HG02970 (cell line): Measurements from ENCODE around the gene PRDM10.

Experiments
- ATAC-seq: cut with Tn5 transposase; IDR thresholded peaks from one replicate; pipeline ENCODE4 v1.9.1; 2021; ENCODE audit warnings: mild to moderate bottlenecking, moderate library complexity, moderate number of reproducible peaks; ENCODE audit not compliant: unreplicated experiment, low FRiP score

The PRDM10 gene

DNA sequence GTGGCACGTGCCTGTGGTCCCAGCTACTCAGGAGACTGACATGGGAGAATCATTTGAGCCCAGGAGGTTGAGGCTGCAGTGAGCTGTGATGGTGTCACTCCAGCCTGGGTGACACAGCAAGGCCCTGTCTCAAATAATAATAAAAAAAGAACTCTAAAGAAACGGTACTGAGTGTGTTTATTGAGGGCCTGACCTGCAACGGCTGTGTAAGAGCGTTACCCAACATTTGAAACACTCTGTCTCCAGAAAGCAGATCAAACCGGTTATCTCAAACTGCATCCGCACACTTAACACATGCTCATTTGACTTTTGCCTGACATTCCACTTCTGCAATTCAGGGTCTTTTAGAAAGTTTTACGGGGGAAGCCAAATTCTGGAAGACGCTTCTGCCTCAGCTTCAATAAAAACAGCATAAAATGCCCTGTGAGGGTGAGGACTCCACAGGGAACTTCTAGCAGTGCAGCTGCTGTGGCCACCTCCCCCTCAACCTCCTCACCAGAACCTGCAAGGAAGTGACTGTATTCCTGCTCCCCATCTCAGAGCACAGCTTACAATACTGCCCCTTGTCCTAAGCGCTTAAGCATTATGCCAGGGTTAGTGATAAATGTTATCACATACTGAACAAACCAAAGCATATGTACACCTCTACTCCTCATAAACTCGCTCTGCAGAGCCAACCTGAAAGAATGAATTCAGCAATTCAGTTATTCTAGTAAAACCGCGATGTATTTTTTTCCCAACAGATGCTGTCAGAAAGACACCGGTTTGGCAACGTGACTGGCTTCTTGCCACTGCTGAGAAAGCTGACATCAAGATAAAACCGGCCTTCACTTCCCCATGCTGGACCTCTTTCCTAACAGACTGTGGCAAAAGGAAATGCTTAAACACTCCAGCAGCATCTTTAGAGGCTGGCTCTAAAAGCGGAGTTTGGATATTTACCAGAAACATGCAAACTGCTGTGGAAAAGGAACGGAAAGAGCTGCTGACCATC, 52.2 kb downstream of the PRDM10 start:
- no peak for ATAC-seq

DNA sequence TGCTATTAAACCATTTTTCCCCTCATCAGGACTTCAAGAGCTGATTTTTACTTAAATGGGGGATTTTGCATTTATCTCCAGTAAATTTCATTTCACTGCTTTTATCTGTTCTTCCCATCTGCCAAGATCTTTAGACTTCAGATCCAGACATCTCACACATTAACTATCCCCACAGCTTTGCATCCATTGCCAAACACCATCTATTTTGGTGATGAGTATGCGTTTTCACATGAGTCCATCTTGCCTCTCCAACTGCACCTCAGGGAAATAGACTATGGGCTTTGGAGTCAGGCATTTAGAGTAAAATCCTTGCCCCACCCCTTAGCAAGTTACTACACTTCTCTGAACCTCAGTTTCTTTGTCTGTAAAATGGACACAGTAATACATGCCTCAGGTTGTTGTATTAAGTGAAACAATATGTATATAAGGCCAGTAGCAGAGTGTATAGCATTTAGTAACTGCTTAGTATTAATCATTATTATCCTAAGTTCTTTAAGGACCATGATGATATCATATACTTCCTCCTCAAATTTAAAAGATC, 53.6 kb downstream of the PRDM10 start:
- ATAC-seq: no peak

DNA sequence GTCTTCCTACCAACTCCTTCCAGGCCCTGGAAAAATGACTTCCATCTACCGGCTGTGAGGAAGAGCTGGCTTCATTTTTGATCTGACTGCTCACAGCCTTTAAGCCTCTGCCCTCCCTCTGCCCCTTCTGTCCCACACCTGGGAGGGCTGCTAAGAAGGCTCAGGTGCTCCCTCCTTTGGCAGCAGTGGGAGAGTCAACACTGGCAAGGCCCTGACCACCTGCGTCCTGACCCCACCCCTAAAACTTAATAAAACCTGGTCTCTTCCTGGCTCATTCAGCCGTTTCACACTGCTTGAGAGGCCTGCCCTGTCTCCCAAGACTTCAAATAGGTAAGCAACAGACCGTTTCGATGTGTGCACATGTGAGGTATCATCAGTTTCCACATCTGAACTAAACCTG, 55.2 kb downstream of the PRDM10 start:
- ATAC-seq: no peak

DNA sequence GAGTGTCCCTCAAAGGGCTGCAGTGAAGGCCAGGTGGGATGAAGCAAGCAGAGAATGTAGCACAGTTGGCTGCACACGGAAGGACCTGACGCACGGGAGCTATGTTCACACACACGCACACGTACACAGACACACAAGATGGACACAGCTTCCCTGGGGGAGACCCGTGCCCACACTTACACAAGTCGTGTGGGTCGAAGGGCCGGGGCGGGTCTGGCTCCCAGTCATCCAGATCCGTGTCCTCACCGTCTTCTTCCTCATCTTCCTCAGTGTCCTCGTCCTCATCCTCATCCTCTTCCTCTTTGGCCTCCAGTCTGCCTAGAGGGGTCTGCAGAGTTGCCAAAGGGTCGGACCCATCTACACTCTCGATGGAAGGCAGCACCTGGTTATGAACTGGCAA, 55.7 kb downstream of the PRDM10 start:
- ATAC-seq: no peak

DNA sequence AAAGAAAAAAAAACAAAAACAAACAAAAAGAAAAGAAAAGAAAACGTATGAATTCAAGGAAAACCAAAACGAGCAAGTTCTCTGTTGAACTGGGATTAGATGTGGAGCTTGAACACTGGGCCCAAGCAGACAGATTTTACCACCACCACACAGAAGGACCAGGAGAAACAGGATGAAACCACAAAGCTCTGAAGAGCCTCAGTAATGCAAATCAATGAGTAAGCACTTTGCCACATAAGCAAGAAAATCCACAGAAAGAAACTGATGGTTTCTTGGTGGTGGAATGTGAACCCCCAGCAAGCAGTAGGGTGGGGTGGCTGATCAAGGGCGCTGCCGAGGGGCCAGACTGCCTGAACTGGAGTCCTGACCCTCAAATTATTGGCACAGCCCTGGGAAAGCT, 56.4 kb downstream of the PRDM10 start:
- no peak for ATAC-seq

DNA sequence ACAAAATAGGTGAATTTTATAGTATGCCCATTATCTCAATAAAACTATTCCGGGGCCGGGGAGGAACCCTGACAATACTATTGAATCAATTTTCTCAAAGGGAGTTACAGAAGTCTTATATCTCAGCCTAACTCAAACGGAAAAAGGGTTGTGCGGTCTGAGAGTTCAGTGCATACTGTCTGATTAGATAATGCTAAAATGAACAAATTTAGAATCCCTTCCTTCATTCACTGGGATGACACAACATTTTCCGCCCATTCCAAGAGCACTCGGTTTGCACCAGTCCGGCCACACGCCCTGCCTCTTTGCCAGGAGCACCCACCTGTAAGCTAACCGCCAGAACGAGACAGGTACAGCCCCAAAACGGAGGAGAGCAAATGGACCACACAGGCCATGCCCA, 57.3 kb downstream of the PRDM10 start:
- no peak for ATAC-seq

DNA sequence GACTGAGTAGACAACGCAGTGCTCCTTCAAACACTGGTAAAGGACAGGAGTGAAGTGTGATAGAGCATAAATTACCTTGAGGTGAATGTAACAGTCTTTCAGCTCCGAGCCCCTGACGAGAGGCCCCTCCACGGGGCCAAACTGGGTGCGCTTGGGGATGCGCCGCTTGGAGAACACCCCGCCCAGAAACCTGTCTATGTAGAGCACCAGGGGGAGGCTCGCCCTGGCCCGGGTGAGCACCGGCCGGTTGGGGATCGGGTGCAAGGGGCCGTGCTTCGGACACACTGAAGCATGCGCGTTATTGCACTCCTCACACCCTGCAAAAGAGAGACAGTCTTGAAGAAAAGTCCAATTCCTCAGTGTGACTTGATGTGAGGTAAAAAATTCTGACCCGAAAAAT, 57.9 kb downstream of the PRDM10 start:
- no peak for ATAC-seq

DNA sequence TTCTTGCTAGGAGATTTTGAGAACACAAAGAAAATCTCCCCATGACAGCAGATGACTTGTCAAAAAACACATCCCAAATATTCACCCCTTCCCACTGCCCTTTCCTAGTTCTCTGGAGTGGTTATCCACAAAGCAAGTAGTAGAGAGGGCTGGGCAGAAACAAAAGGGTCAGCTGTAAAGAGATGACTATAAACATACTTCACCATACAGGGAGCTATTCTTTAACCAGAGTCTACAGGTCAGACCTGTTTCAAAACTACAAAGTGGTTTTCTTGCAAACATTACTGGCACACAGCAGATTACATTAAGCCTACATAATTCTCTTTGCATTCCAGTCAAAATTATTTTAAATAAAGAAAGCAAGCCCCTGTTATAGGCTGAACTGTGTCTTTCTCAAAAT, 59.6 kb downstream of the PRDM10 start:
- ATAC-seq: no peak

DNA sequence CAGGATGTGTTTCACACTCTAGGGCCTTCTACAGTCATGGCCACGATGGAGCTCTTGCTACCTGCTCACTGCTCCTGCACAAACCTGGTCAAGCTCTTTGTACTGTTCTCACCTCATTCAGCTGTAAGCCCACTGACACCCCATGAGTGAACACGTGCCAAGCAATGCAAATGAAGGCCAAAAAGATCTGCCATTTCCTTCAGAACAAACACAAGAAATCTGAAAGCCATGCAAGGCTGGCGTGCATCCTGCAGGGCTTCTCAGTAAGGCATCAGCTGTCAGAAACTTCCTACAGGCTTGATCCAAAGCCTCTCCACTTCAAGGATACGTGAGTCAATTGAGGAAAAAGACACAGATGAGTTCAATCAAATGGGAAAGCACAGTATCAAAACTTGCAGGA, 63.1 kb downstream of the PRDM10 start:
- ATAC-seq: no peak

DNA sequence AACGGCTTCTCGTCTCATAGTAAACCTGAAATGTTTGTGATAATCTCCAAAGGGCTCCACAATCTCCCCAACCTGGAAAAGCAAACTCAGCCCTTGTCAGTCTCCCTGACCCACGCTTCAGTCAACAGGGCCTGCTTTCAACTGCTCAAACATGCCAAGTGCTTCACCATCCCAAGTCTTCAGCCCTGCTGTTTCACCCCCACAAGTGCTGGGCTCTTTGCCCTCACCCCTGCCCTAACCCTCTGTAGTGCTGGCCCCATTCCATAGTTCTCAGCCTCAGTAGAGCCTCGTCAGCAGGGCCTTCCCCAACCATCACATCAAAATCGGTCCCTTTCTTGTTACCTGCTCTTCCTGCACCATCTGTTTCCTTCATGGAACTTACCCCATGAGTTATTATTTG, 63.9 kb downstream of the PRDM10 start:
- ATAC-seq: no peak

DNA sequence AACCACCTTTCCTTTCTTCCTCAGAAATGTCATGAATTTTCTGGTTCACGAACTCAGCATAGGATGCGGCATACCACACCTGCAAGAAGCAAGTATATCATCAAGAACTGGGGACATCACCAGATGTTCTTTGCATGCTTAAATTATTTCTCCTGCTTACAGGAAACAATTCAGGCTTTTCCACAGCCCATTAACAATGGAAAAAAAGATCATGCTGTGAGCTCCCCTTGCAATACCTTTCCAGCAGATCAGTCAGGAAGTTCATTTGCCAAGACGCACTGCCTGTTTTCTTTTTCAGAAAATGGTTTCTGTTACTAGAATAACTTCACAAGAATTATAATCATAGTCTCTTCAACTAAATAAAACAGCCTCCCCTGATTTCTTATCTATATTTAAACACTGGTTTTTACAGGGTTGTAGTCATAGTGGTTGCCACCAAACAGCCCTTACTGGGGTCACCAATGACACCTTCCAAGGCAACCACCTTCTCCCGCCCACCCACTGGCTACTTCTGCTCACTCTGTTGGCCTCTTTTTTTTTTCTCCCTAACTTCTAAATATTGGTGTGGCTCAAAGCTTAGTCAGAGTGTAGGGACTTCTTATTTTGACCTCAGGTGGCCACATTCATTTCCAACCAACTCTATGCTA, 64.9 kb downstream of the PRDM10 start:
- no peak for ATAC-seq

DNA sequence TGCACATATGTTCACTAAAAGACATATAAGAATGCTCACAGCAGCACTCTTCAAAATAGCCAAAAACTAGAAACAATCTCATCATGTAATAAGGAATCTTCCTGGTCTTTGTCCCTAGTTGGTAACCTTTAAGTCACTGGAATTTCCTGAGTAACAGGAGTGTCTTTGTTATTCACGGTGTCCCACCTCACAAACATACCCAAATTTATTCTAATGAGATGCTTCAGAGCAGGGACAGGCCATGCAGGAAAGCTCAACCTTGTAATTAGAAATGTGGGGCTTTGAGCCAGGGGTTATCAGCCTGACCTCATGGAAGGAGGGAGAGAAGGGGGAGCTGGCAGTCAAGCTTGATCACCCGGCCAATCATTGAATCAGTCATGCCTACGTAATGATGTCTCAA, 66.9 kb downstream of the PRDM10 start:
- no peak for ATAC-seq

DNA sequence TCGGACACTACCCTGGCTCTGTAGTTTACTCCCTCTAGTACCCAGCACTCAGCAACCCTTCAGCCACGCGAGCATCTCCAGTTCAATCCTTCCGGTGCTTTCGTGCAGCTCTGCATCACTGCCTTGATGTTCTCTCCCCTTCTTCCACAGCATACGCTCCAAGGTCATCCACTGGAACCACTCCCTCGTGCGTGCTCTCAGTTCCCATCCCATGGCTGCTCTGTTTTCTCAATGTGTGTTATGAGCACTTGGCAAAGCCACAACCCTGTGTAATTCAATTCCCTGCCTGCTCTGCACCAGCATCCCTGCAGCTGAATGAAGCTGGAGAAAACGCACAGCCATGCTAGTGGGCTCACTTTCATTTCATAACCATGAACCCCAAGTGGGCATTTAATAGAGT, 68.7 kb downstream of the PRDM10 start:
- ATAC-seq: no peak

DNA sequence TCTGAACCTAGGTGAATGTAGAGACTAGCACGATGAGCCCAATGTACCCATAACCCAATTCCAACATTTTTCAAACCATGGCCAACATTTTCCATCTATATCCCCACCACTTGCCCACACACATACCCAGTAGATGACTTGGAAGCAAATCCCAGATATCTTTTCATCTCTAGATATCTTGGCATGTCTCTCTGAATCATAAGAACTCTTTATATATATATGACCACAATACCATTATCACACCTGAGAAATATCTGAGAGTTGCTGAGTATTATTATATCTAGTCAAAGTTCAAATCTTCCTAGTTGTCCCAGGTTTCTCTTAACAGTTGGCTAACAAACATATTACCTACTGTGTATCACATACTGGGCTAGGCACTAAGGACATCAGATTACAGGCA, 69.4 kb downstream of the PRDM10 start:
- ATAC-seq: no peak

DNA sequence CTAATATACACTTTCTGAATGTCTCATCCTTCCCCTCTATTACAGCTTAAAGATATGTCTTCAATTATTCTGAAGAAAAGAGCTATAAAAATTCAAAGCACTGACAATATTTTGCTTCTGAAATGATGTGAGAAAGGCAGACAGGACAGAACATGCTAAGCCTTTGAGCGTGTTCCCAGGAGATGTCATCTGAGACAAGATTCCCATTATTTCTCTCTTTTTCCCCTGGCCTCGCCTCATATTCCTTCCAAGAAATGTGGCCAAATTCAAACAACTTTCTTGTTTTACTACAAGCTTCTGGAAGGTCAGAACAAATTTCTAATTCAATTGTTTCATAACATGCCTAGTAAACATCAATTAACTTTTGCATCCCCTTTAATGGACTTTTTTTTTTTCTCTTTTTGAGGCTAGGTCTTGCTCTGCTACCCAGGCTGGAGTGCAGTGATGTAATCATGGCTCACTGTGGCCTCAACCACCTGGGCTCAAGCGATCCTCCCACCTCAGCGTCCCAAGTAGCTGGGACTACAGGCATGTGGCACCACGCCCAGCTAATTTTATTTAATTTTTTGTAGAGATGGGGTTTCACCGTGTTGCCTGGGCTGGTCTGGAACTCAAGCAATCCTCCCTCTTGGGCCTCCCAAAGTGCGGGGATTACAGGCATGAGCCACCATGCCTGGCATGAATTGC, 70.1 kb downstream of the PRDM10 start:
- no peak for ATAC-seq

DNA sequence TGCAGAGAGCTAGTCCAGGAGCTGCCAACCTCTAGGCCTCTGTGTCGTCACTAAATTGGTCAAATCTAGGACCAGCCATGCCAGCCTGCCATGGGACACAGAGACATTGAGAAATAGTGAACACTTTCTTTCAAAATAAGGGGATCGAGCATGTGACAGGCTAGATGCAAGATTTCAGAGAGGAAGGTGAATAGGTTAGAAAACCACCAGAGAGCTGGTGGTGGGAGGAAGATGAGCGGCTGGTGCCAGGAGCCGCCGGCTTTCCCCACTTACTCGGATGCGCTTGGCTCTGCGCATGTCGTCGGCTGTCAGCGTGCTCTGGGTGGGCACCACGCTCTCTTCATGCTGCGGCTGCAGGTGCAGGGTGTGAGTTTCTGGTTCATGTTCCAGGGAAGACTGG, 71.9 kb downstream of the PRDM10 start:
- no peak for ATAC-seq

DNA sequence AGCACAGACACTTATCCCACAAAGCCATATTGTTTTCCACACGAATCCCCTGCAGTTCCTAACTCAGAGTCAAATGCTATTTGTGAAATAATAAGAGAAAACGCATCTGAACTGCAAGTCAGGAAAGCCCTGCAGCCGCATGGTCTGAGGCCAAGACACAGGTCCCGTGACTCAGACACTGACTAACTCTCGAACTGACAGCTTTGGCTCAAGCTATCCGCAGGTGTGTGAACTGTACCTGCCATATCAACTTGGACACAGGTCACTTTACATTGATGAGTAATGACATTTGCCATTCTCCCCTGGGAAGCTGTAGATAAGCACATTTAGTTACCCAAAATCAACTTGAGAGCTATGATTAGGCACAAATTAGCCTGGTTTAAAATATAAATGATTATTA, 72.3 kb downstream of the PRDM10 start:
- ATAC-seq: no peak

DNA sequence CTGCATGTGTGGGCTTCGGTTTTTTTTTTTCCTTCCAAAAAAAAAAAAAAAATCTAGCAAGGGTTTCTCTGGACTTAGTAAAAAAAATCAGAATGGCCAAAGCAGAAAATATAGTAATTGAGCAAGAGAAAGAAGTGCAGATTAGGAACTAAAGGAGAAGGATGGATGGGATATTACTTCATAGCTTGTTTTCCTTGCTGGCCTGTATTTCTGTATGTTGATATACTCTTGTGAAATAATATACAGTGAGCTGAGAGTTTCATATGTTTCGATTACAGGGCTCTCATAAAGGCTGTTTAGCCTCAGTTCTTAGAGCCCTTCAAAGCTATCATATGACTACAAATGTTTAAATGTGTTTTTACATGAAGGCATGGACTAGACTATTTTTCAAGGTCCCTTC, 72.9 kb downstream of the PRDM10 start:
- ATAC-seq: no peak

DNA sequence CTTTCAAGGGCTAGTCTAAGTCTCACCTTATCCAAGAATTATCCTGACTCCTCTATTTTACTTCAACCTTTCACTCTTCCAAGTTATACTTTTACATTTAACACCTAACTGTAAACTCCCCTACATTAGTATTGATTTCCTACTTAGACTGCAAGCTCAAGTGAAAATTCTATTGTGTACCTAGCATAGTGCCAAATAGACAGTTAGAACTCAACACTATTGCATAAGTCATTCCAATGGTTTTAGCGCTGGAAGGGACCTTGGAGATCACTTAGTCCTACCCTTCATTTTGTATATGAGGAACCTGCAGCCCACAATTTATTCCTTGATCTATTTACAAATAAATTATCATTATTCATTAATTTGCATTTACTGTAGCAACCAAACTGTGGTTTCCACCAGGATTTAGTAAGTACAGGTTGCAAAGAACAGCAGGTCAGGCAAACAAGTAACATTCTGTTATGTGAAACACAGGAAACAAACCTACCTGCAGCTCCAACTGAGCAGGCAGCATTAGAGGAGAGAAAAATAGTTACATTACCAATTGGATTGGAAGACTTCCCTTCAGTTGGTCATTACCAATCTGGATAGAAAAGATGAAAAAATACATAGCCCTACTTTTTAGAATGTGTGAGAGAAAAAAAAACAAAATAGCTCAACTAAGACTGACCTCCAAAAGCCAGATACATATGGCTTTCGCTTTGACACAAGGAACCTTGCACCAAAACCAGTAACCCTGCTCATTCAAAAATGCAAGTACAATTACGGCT, 73.5 kb downstream of the PRDM10 start:
- no peak for ATAC-seq

DNA sequence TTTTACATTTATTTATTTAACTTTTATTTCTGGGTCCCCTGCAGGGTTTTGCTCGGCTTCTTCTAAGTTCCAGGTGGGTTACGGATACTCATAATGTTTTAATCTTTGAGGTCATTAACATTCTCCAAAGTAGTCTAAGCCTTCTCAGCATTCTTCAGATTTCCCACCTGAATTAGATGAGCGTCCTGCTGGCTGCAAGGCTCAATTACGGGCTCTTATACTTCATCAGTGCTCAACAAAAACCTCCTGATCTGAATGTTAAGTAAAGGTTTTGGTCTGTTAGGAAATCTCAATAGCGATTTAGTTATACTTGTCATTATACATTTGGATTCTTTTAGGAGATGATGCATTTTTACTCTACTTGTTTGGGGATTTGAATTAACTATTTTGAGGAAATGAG, 80.0 kb downstream of the PRDM10 start:
- no peak for ATAC-seq
